ENCODE results near the gene SH3RF3.

DNA sequence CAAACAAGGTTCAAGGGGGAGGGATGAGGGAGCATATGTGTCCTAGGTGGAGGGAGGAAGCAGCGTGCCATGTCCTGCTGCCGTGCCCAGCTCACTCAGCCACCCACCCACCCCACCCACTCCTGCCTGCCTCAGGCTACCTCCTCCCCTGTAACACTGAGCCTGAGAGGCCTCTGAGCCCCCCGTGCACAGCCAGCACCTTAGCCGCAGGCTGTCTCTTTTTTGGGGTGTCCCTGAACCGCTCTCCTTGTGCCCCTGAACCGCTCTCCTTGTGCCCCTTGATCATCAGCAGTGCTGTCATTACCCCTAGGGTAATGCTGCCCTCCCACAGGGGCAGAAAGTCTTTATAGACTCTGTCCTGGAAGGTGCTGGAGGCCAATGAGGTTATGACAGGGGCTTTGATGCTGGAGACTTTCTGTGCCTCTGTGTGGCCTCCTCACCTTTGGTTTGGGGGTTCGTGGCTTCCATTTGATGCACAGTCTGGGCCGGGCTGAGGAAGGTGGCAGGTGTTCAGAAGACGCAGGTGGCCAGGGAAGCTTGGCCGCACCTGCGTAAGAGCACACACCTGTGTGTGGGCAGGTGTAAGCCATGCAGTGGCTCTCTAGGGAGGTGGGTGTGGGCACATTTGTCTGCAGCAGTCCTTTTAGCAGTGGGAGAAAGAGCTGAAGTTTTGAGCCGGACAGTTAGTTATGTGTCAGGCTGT, 344.8 kb downstream of the SH3RF3 start:
- TF ChIP-seq, protein P1, sequence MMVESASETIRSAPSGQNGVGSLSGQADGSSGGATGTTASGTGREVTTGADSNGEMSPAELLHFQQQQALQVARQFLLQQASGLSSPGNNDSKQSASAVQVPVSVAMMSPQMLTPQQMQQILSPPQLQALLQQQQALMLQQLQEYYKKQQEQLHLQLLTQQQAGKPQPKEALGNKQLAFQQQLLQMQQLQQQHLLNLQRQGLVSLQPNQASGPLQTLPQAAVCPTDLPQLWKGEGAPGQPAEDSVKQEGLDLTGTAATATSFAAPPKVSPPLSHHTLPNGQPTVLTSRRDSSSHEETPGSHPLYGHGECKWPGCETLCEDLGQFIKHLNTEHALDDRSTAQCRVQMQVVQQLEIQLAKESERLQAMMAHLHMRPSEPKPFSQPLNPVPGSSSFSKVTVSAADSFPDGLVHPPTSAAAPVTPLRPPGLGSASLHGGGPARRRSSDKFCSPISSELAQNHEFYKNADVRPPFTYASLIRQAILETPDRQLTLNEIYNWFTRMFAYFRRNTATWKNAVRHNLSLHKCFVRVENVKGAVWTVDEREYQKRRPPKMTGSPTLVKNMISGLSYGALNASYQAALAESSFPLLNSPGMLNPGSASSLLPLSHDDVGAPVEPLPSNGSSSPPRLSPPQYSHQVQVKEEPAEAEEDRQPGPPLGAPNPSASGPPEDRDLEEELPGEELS (CRISPR knock-in tag; IDR thresholded peaks at IDR 0.05): no peak
- TF ChIP-seq, protein P2, sequence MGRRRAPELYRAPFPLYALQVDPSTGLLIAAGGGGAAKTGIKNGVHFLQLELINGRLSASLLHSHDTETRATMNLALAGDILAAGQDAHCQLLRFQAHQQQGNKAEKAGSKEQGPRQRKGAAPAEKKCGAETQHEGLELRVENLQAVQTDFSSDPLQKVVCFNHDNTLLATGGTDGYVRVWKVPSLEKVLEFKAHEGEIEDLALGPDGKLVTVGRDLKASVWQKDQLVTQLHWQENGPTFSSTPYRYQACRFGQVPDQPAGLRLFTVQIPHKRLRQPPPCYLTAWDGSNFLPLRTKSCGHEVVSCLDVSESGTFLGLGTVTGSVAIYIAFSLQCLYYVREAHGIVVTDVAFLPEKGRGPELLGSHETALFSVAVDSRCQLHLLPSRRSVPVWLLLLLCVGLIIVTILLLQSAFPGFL (CRISPR knock-in tag; IDR thresholded peaks at IDR 0.05; ENCODE audit: borderline replicate concordance): no peak
- TF ChIP-seq, protein P3, sequence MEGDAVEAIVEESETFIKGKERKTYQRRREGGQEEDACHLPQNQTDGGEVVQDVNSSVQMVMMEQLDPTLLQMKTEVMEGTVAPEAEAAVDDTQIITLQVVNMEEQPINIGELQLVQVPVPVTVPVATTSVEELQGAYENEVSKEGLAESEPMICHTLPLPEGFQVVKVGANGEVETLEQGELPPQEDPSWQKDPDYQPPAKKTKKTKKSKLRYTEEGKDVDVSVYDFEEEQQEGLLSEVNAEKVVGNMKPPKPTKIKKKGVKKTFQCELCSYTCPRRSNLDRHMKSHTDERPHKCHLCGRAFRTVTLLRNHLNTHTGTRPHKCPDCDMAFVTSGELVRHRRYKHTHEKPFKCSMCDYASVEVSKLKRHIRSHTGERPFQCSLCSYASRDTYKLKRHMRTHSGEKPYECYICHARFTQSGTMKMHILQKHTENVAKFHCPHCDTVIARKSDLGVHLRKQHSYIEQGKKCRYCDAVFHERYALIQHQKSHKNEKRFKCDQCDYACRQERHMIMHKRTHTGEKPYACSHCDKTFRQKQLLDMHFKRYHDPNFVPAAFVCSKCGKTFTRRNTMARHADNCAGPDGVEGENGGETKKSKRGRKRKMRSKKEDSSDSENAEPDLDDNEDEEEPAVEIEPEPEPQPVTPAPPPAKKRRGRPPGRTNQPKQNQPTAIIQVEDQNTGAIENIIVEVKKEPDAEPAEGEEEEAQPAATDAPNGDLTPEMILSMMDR (IDR thresholded peaks at IDR 0.05): no peak
- no peak for TF ChIP-seq NR3C1 (CRISPR knock-in tag; conservative IDR thresholded peaks at IDR 0.05; ENCODE audit: low read depth)
- TF ChIP-seq, protein P4, sequence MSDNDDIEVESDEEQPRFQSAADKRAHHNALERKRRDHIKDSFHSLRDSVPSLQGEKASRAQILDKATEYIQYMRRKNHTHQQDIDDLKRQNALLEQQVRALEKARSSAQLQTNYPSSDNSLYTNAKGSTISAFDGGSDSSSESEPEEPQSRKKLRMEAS (CRISPR knock-in tag; IDR thresholded peaks at IDR 0.05): no peak
- no peak for TF ChIP-seq ETV6 (CRISPR knock-in tag; IDR thresholded peaks at IDR 0.05)
- TF ChIP-seq ZNF416 (CRISPR knock-in tag; IDR thresholded peaks at IDR 0.05): no peak

Measured in WTC11 (cell line).